T-helper 2 cell (primary cell): ENCODE data around the gene AFG1L.

Experiments used
- DNase-seq, 5 experiments: peaks; one replicate each; pipeline versions ENCODE4 v3.0.0 to v3.0.0-alpha.2; 2012 to 2022

AFG1L gene

DNA sequence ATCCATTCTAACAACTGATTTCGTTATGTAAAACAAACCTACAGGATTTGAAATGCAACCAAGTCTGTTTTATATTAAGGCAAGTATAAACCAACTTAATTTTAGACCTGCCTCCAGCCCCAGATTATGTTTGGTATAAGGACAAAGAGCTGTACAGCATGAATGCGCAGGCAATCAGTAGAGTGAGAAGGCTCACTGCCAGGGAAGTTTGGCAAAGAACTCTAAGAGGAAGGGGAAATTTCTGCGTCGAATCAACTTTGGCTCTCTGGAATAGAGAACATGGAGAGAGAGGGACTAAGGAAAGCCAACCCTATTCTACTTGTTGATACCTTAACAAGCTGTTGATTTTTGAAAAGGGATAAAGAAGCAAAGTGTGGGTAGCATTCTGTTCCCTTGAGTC is 168.9 kb downstream of the AFG1L start:
- no peak for DNase-seq

DNA sequence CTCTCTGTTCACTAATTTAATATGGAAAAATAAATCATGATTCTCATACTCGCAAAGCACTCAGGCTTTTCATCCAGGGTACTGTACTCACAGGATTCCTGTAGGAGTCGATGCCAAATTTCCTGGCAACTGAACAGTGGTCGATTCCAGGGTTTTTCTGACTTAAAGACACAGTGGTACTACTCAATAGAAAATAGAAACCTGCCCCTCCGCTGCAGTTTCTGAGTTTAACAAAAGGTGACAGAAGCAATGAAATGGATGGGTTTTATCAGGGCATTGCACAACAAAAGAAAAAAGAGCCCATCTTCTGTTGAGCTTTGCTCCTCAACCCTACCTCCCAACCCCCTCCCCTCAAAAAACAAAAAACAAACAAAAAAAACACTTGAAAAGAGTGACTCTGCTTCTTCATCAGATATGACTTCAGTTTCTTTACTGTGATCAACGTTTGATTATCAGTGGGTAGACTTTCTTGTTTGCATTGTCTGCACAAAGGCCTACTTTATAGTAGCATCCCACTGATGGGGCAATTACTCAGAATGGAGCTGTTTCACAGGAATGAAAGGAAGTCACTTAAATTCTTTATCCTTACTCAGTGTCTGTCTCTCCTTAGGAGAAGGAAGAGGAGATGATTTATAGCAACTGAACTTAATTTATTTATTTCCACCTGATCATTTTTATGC is 169.7 kb downstream of the AFG1L start:
- no peak for DNase-seq

DNA sequence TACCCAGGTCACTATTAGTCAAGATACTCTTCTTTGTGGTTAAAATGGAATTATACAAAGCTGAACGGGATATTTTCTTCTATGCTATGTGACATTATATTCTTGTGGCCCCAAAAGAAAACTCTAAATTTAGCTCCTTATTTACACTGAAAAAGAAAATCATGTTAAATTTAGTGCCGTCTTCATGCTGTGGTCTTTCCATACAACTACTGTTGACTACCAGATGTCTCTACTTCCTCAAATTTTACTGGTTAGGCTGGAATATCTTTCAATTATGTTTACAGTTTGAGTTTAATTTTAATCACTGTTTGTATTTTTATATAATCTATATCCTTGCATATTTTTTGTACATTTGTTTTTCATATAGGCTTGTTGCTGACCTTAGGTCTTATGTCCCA is 170.2 kb downstream of the AFG1L start:
- no peak for DNase-seq

DNA sequence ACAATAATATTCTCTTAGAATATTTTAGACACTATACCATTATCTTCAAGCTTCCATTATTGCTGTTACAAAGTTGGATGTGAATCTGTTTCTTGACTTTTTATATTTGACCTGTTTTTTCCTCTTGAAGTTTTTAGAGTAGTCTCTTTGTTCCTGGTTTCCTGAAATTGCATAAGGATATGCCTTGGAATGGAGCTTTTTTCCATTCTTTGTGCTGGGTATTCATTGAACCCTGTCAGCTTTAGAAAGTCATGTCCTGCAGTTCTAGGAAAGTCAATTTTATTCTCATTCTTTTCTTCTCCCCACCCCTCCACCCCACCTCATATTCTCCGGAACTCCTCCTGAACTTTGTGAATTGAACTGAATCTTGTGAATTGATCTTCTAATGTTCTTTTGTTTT is 173.5 kb downstream of the AFG1L start:
- DNase-seq = no peak

DNA sequence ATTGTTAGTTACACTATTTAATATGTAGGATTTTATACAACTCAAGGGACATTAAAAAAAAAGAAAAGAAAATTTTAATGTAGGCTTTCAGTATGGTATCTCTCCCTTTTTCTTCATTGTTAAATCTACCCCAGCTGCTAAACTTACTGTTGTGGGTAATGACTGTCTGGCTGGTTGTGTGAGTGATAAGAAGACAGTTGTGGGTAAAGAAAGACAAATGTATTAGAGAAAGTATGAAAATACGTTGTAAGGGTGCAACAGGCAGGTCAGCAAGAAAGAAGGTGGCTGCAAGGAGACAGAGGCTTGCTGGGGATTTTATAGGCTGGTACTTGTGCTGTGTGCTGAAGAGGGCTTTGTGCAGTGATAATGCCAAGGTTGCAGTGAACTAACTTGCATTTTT is 174.5 kb downstream of the AFG1L start:
- no peak for DNase-seq

DNA sequence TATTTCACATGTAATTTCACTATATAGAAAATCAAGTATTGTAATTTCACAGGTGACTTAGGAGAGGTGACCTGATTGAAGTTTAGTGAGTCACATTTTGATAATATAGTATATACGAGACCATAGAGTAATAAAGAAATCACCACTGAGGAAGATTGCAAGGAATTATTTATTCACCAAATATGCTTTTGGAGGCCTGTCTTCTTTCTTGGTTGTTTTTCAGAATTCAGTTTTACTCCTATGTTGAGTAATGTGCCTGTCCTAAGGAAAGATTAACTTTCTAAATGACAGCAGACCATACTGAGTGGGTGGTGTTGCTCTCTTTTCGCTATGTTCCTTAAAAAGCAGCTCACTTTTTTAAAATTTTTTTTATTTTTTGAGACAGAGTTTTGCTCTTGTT is 178.3 kb downstream of the AFG1L start:
- no peak for DNase-seq

DNA sequence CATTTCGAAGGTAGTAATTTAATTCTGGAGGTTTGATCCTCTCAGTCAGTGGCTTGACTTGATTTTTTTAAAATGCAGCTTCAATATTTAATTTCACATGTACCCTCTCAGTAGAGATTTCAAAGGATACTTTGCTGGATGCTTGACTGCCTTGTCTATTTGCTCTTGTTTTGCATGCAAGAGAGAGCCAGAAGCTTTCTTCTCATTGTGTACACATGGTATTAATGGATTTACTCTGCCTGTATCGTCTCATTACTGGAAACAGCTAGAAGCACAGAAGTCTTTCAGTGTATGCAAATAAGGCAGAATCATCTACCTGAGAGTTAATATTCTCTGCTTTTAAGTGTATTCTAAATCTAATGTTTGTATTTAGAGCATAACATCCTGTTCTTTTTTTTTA is 181.5 kb downstream of the AFG1L start:
- no peak for DNase-seq

DNA sequence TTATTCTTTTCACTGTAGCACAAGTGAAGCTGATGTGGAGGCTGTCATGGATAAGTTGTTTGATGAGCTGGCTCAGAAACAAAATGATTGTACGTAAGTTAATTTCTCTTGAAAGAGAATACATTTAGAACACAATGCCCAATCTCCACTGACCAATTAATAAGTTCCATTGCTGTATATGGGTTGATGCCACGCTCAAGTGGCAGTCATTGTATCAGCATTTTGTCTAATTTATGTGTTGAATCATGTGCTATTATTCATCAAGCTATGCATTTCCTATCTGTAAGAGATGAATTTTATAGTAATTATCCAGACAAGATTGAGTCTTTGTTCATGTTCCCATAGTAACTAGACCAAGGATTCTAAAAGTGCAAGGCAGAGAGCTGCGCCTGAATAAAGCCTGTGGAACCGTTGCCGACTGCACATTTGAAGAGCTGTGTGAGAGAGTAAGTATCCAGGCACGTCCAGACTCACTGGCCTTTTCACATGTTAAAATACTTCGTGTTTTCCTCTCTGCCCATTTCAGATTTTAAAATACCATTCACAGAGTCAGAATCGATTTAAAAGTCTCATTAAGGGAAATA is 182.1 kb downstream of the AFG1L start:
- DNase-seq = no peak

DNA sequence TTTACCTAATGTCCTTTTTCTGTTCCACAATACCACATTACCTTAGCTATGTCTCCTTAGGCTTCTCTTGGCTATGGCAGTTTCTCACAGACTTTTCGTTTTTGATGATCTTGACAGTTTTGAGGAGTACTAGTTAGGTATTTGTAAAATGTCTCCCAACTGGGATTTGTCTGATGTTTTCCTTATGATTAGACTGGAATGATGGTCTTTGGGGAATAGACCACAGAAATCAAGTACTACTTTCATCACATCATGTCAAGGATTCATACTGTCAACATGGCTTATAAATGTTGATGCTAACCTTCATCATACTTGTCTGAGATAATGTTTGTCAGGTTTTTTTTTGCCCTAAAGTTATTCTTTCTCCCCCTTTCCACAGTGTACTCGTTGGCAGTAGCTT is 187.7 kb downstream of the AFG1L start:
- DNase-seq = no peak

DNA sequence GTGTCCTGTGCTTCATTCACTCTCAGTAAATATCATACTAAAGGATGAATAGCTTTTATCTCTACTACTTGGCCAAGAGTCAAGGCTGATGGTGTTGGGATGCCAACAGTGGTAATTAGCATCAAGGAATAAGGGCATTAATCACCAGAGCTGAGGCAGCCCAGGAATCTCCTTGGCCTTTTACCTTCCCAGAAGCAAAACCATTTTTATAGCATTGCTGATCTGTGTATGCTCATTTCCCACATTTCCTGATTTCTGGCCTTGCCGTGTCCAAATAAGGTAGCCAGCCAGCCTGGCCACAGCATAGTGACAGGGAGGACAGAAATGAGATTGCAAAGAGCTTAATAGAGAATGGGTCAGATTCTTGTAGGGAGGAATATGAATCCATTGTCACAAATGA is 189.2 kb downstream of the AFG1L start:
- no peak for DNase-seq

DNA sequence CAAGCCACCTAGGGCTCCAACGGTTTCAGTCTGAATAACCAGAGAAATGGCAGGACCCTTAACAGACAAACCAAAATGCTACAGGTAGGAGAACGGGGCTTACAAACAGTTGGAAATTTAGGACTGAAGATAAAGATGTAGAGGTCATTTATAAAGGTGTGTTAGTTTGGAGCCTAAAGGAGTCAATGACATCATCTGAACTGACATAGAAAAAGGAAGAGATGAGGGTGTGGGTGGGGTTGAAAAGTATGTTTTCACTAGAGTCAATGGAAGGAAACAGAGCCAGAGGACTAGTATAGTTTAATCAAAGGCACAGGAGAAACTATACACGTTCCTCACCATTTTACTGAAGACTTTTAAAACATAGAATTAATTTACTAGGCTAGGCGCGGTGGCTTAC is 194.8 kb downstream of the AFG1L start:
- no peak for DNase-seq

DNA sequence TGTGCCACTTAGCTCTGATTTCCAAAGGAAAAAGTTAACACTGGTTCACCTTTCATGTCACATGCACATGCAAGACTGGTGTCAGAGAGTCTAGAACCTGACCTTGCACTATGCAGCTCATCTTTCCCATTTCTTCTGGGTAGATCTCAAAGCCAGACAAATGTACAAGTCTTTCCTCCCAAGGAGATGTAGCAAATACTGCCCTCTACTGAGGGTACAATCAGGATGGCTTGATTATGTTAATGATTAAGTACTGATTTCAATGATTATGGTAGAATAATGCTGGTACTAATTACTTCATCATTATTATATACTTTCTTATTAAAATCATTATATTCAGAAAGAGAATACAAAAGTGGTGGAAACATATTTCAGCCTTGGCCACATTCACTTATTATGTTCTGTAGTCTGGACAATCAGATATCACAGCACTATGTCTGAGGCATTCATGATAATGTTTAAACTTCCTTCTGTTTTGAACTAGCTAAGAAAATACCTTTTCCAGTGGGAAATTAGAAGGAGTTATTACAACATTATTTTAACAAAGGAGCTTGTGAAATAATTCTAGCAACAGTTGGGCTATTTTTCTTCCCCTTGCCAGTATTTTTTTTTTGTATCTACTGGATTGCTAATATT is 197.4 kb downstream of the AFG1L start:
- DNase-seq = peak in 1 of 5 experiments; percentile 38

DNA sequence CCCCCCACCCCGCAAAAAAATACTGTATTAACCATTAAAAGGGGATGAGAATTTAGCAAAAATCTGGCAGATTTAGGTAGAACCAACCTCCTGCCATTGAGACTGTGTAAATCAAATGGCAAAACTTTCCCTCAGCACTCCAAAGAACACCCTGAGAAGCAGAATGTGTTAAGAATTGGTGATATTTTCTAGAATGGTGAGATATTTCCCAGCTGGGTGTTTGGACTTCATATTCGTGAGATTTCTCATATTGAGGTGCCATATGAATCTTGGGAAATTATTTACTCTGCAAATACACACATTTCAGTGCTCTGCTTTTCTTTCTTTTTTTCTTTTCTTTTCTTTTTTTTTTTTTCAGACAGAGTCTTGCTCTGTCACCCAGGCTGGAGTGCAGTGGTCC is 199.6 kb downstream of the AFG1L start:
- DNase-seq = no peak

DNA sequence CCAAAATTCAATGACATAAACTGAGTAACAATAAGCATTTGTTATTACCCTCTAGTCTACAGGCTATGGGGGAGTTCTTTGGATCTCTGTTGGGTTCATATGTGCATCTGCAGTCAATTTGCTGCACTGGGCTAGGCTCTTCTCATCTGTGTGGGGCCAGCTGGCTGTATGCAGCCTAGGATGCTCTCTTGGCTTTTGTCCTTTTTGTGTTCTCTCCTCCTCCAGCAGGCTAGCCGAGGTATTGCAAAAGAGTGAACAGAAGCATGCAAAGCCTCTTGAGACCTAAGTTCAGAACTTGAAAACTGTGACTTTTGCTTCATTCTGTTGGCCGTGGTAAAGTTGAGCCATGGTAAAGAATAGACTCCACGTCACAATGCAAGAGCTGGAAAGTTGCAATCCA is 203.0 kb downstream of the AFG1L start:
- DNase-seq = peak in 1 of 5 experiments; percentile 34

DNA sequence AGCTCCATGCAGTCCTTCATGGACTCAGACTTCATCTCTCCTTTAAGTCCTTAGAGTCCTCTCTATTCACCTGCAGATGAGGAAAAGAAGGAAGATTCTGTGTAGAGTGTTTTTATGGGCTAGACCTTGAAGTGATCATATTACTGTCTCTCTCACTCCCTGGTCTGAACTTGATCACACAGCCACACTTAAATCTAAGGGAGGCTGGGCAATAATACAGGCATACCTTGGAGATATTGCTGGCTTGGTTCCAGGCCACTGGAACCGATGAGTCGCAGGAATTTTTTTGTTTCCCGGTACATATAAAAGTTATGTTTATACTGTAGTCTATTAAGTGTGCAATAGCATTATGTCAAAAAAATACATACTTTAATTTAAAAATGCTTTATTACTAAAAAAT is 206.7 kb downstream of the AFG1L start:
- no peak for DNase-seq

DNA sequence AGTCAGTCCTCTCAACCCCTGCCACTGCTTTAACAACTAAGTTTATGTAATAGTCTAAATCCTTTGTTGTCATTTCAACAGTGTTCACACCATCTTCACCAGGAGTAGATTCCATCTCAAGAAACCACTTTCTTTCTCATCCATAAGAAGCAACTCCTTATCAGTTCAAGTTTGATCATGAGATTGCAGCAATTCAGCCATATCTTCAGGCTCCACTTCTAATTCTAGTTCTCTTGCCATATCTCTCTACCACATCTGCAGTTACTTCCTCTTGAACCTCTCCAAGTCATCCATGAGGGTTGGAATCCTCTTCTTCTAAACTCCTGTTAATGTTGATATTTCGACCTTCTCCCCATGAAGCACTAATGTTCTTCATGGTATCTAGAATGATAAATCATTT is 208.0 kb downstream of the AFG1L start:
- no peak for DNase-seq

DNA sequence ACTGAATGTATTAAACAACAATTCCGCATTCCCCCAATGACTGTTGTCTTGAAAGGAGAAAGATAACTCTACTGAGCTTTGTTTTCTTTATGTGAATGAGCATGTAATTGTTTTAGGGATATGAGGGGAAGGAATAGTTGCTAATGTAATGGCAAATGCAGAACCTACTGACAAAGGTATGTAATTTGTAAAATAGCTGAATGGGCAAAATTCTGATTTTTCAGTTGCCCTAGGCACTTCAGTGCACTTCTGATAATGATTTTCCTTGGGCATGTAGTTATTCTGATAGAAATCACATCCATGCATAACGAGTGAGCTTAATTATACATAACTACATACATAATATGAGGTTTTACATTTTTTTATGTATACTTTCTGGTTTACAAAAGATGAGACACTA is 212.5 kb downstream of the AFG1L start:
- no peak for DNase-seq

DNA sequence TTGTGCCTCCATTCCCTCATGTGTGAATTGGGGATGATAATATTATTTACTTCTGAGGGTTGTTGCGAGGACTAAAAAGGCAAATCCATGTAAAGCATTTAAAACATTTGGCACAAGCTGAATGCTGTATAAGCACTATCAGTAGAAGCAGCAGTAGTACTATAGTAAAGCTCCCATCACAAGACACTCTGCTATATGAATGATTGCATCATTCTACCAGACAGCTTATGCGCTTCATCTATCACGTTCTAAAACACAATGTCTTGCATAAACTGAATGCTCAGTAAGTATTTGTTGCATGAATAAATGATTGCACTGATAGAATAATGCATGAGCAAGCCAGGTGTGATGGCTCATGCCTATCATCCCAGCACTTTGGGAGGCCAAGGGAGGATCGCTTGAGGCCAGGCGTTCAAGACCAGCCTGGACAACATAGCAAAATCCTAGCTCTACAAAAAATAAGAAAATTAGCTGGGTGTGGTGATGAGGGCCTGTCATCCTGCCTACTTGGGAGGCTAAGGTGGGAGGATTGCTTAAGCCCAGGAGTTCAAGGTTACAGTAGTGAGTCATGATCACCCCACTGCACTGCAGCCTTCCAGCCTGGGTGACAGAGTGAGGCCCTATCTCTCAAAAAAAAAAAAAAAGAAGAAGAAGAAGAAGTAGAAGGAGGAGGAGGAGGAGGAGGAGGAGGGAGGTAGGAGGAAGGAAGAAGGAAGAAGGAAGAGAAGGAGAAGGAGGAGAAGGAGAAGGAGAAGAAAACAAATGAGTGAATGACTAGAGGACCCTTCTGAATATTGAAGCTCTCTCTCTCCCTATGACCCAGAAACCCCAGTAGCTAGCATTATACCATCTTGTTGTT is 215.8 kb downstream of the AFG1L start:
- DNase-seq = no peak

DNA sequence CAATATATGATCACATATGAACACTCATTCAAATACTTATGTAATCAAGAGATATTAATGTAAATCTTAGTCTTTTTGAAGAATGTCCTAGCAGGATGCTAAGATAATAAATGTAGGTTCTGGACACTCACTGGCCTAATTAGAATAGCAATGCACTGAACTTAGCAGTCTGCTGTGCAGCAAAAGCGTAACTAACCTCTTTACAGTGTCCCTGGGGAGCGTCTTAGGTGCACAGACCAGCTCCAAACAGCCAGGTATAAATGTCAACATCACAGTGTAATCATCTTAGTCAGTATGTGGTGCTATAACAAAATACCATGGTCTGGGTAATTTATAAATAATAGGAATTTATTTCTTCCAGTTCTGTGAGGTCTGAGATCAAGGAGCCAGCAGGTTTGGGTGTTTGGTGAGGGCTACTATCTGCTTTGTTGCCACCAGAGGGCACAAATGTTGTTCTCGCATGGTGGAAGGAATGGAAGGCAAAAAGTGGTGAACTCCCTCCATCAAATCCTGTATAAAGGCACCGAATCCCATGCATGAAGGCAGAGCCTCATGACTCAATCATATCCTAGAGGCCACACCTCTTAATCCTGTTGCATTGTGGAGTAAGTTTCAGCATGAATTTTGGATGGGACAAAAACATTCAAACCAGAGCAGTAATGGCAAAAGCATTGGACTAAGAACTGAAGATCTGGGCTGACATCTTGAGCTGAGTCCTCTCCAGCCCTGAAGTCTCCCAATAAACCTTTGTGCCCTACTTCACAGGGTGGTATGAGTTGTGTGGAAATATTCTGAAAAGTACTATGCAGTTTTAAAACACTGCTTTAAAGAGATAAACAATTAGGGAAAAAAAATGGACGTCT is 224.1 kb downstream of the AFG1L start:
- peak in 1 of 5 experiments; percentile 26 for DNase-seq

DNA sequence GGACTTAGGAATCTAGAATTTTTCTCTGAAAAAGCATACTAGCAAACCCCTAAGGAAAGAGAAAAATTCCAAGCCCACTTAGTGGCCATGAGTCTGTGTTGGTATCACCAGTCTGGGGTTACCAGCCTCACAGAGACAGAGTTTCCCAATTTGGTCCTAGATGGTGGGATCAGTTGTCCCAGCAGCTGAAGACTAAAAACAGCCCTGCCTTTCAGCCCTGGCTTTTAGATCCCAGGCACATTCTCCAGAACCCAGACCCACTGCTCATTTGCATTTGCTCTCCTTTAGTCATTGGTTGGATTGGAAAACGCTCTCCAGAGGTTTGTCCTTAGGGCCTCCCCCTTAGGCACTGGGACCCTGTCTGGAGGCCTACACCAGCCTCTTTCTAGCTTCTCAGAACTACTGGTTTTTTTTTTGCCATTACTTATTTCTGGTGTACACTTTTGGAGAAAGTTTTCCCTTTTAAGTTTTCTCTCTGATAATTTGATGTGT is 226.8 kb downstream of the AFG1L start:
- no peak for DNase-seq

DNA sequence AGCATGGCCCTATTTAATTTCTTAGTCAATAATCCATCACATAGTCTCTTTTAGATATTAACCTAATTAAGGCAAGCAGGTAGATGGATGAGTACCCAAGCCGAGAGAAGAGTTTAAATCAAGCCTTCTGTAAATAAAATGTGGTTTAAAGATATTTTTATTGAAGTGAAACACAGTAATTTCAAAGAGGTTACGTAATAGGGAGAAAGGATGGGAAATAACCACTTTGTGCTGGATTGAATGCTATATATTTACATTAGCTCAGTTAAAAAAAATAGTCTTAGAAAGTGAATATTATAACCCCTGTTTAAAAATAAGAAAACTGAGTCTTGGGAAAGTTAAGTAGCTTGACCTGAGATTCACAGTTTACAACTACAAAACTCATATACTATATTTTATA is 228.8 kb downstream of the AFG1L start:
- DNase-seq = no peak

DNA sequence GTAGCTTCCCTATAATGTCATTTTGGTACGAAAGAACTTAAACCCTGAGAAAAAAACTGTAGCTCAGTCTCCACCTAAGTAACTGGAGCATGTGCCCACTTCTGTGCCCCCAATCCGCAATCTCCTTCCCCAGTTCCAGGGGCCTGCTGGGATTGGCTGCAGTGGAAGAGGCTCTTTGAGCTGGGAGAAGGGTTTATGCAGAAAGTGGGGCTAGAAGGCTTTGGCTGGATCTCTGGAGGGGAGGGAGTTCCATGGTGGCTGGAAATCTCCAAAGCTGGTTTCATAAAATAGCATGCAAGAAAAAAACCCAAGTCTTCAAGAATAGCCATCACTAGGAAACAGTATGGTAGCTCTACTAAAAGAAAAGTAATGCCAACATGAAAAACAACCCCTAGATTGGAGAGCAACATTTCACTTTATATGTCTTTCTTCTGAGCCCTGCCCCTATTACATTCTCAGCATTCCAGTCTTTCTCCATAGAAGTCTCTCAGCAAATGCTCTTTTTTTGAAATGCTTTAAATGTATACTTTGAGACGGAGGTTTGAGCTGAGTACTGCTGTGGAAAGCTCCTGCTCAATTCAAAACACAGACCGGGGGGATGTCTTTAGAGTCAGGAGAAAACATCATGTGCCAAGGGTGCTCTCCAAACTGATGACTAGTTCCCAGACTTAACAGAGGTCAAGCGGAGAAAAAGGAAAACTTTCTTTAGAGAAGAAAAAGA is 229.8 kb downstream of the AFG1L start:
- DNase-seq = no peak
